Stimulated activated CD8-positive, alpha-beta memory T cell treated with anti-CD3 and anti-CD28 coated beads, Interleukin-4, amount 100 ng/mL, for 48 hours (primary cell): Measurements from ENCODE around the gene KMT2E.
"Not testable (repeated sequence)": the region's sequence is repeated elsewhere in the genome, so short reads cannot be mapped to it uniquely, and the experiment has no call there.

Source experiments
- DNase-seq: peaks from one replicate; pipeline ENCODE4 v3.0.0-alpha.2; 2020

Gene KMT2E

DNA sequence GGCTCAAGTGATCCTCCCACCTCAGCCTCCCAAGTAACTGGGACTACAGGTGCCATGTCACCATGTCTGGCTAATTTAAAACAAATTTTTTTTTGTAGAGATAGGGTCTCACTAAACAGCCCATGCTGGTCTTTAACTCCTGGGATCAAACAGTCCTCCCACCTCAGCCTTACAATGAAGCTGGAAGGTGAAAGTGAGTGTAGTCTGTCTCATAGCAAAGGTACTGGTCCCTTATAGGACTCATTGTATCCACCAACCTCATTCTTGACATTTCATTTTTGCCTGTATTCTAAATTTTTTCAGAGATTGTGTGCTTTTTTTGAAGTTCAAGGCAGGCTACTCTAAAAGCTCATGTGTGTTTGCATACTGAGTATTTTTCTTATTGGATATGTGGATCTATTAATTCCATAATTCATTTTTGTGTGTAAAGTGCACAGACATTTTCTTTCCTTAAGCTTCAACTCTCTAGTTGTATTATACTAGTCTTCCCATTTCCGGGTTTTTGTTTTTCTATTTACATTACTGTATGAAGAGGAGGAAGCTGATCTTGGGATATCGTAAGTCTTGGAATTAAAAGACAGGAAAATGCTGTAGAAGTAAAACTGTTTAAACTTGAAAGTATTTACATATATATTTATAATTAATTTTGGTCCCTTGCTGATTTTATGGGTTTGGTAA is 13.3 kb downstream of the KMT2E start:
- DNase-seq = no peak

DNA sequence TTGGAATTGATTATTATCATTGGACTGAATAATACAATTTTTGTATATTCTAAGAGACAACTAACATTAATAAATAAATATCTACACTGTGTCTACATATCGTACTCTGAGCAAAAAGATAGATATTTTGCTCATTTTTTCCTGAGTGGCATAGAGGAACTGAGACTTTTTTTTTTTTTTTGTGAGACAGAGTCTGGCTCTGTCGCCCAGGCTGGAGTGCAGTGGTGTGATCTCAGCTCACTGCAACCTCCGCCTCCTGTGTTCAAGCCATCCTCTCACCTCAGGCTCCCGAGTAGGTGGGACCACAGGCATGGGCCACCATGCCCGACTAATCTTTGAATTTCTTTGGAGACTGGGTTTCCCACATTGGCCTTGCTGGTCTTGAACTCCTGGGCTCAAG is 14.0 kb downstream of the KMT2E start:
- DNase-seq = no peak

DNA sequence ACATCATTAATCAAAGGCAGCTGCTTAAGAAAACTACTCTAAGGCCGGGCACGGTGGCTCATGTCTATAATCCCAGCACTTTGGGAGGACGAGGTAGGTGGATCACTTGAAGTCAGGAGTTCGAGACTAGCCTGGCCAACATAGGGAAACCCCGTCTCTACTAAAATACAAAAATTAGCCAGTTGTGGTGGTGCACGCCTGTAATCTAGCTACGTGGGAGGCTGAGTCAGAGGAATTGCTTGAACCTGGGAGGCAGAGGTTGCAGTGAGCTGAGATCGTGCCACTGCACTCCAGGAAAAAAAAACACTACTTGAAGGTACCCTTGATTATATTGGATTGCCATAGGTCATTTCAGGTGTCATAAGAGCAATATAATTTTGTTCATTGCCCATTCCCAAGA is 14.9 kb downstream of the KMT2E start:
- DNase-seq = not testable (repeated sequence)

DNA sequence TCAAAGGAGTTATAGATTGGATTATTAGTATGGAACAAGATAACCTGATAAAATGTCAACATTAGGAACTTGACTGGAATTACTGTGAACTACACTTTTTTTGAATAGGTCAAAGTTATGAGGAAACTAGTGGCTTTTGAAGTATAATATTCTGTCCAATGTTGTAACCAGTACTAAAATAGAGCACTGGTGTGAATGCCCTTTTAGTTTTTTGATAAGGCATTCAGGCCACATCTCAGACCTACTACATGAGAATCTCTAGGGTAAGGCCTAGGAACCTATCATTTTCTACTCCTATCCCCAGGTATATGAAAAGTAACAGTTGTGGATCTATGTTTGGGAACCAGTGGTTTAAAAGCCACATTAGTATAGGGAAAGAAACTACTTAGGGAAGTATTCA is 16.4 kb downstream of the KMT2E start:
- no peak for DNase-seq

DNA sequence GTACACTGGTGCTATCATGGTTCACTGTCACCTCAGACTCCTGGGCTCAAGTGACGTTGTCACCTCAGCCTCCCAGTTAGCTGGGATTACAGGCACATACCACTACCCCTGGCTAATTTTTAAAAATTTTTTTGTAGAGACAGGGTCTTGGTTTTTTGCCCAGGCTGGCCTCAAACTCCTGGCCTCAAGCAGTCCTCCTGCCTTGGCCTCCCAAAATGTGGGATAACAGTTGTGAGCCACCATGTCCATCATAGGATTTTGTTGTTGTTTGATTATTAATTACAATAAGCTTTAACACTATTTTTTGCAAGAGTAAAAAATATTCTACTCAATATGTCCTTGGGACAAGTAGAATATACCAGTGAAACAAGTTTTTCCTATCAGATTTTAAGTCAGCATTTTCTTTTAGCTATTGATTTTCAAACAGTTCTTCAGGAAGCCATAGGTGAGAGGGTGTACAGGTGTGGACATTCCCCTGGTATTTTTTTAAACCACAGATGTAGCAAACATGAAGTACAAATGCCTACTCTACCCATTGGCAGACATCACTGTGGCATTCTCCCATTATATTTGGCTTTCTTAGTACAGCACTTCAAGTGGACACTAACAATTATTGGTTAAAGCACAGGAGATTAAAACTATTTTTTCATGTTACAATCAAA is 18.7 kb downstream of the KMT2E start:
- no peak for DNase-seq

DNA sequence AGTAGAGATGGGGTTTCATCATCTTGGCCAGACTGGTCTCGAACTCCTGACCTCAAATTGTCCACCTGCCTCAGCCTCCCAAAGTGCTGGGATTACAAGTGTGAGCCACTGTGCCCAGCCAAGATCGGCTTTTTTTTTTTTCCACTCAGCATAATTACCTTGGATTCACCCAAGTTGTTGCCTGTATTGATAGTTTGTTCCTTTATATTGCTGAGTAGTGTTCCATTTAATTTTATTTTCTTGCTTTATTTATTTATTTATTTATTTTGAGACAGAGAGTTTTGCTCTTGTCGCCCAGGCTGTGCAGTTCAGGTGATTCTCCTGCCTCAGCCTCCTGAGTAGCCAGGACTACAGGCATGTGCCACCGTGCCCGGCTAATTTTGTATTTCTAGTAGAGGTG is 21.3 kb downstream of the KMT2E start:
- DNase-seq = no peak

DNA sequence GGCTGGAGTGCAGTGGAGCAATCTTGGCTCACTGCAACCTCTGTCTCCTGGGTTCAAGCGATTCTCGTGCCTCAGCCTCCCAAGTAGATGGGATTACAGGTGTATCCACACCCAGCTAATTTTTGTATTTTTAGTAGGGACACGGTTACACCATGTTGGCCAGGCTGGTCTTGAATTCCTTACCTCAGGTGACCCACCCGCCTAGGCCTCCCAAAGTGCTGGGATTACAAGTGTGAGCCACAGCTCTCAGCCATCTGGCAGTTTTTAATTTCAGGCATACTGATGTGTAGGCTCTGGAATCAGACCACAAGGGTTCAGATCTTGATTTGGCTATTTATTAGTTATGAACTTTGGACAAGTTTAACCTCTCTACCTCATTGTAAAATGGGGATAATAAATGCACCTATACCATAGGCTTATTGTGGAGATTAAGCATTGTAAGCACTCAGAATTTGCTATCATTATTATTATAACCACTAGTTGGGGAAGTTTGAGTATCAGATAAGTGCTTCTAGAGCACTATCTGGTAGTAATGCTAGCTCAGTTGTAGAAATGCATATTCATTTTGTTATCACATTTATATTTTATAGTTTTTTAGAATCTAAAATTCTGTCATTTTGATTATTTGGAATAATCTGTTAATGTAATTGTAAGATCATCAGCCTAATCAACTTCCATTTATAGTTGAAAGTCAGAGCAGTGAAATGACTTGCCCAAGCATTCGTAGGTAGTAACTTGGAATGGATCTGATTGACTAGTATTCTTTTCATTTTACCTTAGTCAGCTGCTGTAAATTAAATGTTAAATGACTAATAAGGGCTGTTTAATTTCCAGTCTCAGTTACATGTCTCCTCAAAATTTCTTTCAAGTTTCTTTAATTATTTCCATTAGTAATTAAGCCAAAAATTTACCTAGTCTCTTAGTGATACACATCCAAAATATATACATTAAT is 22.5 kb downstream of the KMT2E start:
- DNase-seq = no peak

DNA sequence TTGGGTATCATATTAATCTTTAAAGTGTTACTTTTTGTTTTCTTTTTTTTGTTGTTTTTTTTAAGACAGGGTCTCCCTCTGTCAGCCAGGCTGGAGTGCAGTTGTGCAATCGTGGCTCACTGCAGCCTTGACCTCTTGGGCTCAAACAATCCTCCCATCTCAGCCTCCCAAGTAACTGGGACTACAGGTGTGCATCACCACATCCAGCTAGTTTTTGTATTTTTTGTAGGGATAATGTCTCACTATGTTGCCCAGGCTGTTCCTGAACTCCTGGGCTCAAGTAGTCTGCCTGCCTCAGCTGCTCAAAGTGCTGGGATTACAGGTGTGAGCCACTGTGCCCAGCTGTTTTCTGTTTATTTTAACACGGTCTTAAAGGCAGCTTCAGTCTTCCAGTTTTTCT is 23.3 kb downstream of the KMT2E start:
- no peak for DNase-seq

DNA sequence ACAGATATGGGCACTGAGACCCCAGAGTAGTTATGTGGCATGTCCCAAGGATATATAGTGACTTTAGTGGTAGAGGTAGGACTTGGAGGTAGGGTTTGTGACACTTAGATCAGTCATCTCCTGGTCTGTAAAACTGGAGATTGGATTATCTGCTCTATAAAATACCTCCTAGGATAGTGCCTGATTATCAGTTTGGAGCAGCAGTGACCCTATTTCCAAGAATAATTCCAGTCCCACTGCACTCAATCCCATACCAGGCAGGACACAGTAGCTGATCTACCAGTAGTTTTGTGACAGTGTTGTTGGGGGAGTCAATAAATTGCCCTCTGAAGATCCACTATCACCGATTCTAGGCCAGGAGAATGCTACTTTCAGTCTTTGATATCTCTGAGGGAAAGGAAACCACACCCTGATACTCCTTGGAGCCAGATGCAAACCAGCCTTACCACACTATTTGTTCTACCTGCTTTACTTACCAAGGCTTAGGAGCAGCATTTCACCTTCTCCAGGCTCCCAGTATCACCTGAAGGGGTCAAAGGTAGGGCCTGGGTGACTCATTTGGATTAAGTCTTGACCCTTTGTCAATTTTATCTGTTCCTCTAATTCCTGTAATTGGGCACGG is 30.6 kb downstream of the KMT2E start:
- no peak for DNase-seq

DNA sequence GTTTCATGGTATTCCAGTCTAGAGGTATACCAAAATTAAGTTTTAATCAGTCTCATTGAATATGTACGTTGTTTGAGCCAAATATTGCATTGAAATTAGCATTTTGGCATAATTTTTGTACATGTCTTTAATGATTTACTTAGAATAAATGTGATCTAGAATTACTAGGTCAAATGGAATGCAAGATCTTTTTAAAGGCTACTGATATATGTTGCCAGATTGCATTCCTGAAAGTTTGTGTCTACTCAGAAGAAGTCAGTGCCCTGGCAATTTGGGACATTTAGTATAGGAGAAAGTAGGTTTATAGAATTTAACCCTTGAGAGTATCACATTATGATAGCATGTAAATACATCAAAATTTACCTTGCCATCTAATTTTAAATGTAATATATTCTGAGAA is 32.4 kb downstream of the KMT2E start:
- DNase-seq = no peak

DNA sequence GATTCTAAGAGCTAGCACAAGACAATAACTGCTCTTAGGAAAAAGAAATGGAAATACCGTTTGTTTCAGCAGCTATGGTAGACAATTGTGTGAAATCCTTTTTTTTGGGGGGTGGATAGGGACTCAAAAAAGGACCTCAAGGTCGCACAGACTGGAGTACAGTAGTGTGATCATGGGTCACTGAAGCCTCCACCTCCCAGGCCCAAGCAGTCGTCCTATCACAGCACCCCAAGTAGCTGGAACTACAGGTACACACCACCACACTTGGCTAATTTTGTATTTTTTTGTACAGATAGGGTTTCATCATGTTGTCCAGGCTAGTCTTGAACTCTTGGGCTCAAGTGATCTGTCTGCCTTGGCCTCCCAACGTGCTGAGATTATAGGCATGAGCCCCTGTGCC is 33.9 kb downstream of the KMT2E start:
- DNase-seq = no peak

DNA sequence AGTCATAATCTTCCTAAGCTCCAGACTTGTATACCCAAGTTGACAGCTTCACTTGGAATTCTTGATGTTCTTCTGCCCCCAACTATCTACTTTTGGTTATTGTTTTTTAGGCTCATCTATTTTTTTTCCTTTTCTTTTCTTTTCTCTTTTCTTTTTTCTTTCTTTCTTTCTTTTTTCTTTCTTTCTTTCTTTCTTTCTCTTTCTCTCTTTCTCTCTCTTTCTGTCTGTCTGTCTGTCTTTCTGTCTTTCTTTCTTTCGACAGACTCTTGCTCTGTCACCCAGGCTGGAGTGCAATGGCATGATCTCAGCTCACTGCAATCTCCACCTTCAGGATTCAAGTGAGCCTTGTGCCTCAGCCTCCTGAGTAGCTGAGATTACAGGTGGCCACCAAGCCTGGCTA is 36.5 kb downstream of the KMT2E start:
- no peak for DNase-seq

DNA sequence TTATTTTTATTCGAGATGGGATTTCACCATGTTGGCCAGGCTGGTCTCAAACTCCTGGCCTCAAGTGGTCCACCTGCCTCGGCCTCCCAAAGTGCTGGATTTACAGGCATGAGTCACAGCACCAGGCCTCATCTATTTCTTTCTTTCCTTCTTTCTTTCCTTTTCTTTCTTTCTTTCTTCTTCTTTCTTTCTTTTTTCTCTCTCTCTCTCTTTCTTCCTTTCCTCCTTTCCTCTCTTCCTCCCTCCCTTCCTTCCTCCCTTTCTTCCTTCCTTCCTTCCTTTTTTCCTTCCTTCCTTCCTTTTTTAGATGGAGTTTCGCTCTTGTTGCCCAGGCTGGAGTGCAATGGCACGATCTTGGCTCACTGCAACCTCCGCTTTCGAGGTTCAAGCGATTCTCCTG is 36.9 kb downstream of the KMT2E start:
- DNase-seq = not testable (repeated sequence)

DNA sequence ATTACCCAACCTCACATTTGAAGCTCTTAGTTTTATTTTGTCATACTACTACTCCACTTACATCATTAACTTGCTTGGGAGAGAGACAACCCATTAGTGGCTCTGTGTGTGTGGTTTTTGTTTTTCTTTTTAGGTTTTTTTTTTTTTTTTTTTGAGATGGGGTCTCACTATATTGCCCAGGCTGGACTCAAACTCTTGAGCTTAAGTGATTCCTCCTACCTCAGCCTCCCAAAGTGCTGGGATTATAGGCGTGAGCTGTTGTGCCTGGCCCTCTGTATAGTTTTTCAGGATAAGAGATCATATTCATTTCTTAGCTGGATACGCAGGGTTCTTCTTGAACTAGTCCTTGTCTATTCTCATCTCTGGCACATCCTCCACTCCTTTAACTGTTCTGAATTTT is 41.1 kb downstream of the KMT2E start:
- DNase-seq = no peak

DNA sequence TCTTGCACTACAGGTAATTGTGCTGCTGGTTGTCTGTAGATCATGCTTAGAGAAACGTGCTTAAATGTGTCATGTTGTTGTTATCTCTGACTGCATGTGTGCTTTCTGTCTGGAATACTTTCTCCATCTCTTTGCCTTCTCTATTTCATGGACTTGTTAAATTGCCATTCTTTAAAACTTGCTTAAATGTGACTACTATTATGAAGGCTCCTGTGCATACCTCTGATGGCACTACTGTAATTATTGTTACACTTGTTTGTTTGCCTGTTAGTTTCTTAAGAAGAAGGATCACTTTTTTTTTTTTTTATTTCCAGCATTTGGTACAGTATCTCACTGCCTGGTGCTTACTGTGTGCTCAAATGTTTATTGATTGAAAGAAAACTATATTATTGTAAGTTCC is 41.6 kb downstream of the KMT2E start:
- no peak for DNase-seq

DNA sequence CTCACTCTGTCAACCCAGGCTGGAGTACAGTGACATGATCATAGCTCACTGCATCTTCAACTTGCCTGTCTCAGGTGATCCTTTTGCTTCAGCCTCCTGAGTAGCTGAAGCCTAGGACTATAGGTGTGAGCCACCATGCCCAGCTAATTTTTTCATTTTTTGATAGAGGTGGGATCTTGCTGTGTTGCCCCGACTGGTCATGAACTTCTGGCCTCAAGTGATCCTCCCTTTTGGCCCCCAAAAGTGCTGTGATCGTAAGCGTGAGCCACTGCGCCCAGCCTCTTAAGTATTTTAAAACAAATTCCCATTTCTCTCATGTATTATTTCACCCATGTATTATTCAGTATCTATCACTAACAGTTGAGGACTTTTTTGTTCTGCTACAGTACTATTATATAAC is 43.5 kb downstream of the KMT2E start:
- DNase-seq = no peak

DNA sequence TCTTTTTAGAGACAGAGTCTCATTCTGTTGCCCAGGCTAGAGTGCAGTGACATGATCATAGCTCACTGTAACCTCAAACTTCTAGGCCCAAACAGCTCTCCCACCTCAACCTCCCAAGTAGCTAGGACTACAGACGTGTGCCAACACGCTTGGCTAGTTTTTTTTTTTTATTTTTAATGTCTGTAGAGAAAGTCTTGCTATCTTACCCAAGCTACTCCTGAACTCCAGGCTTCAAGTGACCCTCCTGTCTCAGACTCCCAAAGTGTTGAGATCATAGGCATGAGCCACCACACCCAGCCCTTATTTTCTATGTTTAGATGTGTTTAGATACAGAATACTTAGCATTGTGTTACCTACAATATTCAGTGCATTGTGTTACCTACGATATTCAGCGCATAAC is 46.4 kb downstream of the KMT2E start:
- no peak for DNase-seq

DNA sequence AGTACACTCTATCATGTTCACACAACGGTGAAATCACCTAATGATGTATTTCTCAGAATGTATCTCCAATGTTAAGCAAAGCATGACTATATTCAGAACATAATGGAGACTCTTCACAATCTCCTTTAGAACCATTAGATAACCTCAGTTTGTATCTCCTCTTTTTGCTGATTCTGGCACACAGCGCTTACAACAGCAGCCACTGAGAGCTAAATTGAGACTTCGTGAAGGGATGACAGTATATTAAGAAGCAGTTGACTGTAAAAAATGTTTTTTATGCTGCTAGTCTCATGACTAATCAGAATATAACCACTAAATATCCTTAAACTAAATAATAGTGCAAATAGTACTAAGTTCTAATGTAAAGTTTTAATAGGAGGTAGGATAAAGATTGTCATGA is 46.9 kb downstream of the KMT2E start:
- DNase-seq = no peak

DNA sequence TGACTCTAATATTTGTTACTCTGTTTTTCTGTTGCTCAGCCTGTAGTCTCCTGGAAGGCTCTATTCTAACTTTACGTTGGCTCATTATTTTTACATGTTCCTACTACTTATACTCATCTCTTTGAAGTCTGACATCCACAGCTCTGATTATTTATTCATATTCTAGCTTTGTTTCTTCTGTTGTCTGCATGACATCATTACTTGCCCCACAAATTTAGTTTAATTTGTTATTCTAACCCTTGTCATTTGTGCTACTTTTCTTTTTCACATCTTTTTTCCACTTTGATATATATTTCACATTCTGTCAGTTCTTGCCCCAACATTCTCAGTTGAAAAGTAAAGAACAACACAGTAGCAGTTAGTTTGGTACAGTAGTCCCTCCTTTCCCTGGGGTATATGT is 51.1 kb downstream of the KMT2E start:
- DNase-seq = no peak

DNA sequence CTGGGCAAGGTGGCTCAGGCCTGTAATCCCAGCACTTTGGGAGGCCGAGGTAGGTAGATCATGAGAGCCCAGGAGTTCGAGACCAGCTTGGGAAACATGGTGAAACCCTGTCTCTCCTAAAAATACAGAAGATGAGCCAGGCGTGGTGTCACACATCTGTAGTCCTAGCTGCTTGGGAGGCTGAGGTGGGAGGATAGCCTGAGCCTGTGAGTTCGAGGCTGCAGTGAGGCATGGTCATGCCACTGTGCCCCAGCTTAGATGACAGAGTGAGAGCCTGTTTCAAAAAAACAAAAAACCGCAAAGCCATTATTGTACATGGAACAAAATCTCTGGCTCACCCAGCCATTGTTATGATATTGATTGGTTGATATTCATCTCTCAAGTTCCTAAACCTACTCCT is 53.7 kb downstream of the KMT2E start:
- no peak for DNase-seq

DNA sequence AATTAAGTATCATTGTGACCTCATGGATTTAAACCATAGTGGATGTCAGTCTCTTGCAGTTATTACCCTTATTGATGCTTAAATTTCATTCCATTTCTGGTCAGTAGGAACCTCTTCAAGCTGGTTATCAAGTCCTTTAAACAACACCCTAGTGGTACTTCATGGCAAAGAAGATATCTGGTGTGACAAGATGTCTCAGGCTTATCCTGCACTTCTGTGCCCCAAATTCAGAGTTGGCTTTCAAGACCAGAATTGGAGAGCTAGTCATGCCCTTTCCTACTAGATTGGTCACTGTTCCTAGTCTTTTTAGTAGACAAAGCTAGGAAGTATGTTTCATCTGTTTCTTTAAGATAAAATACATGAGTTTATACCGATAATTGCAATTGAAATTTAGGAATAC is 54.9 kb downstream of the KMT2E start:
- no peak for DNase-seq

DNA sequence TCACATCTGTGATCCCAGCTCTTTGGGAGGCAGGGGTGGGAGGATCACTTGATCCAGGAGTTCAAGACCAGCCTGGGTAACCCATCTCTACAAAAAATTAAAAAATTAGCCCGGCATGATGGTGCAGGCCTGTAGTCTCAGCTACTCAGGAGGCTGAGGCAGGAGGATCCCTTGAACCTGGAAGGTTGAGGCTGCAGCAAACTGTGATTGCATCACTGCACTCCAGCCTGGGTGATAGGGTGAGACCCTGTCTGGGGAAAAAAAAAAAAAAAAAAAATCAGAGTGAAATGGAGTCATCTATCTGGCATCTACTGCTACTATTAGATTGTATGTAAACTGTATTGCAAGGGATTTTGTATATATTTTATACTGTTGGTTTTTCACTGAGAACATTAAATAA is 59.1 kb downstream of the KMT2E start:
- no peak for DNase-seq

DNA sequence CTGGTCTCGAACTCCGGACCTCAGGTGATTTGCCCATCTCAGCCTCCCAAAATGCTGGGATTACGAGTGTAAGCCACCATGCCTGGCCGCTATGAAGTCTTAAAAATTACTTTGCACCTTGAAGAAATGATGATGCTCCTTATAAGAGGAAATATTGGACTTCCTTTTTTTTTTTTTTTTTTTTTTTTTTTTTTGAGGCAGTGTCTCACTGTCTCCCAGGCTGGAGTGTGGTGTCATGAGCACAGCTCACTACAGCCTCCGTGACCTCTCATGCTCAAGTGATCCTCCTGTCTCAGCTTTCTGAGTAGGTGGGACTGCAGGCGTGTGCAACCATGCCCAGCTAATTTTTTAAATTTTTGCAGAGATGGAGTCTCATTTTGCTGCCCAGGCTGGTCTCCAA is 65.3 kb downstream of the KMT2E start:
- no peak for DNase-seq

DNA sequence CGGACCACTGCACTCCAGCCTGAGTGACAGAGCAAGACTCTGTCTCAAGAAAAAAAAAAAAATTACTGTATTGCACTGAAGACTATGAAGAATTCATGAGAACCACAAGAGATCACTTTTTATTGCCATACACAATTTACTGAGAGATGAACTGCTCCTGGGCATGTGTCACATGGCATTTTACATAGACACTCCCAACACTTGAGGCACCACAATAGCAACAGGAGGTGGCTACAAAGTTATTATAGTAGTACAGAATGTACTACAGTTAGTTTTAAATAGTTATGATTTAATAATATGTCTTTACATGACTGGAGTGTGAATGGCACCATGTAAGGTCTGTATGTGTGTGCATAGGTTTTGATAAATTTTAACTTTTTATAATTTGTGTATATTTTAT is 70.6 kb downstream of the KMT2E start:
- DNase-seq = no peak
